GM21367 (cell line): ENCODE measurements around the gene ARHGAP8.
"Not testable (repeated sequence)": the region's sequence is repeated elsewhere in the genome, so short reads cannot be mapped to it uniquely, and the experiment has no call there.

Experiments used
- ATAC-seq: cut with Tn5 transposase; IDR thresholded peaks from one replicate; pipeline ENCODE4 v1.9.1; 2021; ENCODE audit not compliant: unreplicated experiment

ARHGAP8 gene

DNA sequence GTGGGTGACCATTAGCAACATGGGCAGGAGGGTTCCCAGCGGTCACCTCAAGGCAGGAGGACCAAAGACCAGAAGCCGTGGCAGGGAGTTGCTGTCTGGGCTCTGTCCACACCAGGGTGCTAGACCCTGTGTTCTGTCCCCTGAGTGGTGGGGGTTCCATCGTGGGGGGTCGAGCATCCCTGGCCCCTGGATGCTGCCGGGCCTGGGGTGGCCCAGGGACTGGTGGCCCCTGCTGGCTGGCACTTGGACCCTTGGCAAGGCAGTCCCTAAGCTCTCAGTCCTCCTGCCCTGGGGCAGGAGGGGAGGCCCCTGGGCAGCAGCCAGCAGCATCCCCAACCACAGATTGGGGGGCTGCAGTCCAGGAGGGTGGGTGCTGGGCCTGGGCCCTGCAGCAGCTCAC is 13.4 kb upstream of the ARHGAP8 start:
- ATAC-seq = no peak

DNA sequence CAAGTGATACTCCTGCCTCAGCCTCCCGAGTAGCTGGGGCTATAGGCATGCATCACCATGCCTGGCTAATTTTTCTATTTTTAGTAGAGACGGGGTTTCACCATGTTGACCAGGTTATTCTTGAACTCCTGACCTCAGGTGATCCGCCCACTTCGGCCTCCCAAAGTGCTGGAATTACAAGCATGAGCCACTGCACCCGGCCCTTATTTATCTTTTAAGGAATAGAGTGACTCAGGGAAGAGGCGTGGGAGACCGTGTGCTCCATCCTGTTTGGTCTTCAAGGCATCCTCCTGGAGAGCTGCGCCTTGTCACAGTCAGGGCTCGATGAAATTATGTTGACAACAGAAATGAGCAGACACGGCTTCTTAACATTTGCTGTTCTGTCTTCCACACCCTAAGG is 12.7 kb upstream of the ARHGAP8 start:
- ATAC-seq = not testable (repeated sequence)

DNA sequence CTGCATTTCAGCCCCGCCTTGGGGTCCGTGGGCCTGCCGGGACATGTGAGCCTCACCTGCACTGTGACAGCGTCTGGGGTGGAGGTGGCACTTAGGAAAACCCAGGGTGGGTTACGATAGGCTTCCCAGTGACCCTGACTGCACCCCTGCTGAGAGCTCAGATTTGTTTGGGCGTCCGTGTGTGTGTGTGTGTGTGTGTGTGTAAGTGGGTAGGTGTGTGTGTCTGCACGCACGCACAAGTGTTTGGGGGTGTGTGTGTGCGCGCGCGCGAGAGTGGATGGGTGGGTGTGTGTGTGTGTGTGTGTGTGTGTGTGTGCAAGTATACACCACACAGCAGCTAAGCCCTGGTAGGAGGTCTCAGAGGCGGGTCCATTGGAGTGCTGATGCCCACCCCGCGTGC is 12.1 kb upstream of the ARHGAP8 start:
- ATAC-seq = no peak

DNA sequence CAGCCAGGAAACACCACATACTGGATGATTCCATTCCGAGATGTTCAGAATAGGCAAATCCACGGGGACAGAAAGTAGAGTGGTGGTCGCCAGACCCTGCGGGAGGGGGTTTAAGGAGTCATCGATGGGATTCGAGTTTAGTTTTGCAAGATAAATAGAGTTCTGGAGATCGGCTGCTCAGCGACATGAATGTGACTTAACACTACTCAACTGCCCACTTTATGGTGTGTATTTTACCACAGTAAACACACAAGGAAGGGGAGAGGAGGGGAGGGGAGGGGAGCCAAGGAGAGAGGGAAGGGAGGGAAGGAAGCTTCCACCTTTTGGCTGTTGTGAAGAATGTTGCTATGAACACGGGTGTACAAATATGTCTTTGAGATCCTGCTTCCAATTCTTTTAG is 10.4 kb upstream of the ARHGAP8 start:
- no peak for ATAC-seq

DNA sequence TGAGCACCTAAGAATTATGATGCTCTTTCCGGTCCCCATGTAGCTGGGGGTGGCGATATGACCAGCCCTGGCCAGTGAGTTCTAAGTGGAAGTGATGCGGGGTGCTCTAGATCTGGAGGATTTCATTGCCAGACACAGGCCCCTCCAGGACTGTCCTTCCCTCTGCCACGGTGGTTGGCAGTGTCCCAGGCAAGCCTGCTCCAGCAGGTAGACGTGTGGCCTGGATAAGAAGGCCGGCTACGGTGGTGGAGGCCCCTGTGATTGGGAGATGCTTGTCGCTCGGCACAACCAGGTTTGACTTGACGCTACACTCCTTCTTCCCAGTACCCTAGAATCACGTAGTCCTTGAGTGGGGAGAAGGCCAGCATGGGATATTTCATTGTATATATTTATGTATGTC is 9.1 kb upstream of the ARHGAP8 start:
- no peak for ATAC-seq

DNA sequence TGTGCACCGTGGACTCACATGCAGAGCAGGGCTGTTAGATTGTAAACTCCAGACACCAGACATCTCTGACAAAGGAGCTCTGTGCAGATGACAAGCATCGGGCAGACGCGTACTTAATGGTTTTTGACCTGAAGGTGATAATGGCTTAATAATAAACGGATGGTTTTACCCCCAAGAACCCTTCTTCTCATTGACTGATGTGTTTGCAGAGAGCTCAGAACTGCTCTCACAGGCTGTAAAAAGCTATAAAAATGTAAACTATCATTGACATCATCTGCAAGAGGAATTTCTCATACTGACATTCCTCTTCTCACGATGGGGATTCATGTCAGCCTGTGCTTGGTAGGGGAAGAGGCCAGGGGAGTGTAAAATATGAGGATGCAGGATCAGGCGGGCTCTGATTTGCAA is 8.6 kb upstream of the ARHGAP8 start:
- no peak for ATAC-seq

DNA sequence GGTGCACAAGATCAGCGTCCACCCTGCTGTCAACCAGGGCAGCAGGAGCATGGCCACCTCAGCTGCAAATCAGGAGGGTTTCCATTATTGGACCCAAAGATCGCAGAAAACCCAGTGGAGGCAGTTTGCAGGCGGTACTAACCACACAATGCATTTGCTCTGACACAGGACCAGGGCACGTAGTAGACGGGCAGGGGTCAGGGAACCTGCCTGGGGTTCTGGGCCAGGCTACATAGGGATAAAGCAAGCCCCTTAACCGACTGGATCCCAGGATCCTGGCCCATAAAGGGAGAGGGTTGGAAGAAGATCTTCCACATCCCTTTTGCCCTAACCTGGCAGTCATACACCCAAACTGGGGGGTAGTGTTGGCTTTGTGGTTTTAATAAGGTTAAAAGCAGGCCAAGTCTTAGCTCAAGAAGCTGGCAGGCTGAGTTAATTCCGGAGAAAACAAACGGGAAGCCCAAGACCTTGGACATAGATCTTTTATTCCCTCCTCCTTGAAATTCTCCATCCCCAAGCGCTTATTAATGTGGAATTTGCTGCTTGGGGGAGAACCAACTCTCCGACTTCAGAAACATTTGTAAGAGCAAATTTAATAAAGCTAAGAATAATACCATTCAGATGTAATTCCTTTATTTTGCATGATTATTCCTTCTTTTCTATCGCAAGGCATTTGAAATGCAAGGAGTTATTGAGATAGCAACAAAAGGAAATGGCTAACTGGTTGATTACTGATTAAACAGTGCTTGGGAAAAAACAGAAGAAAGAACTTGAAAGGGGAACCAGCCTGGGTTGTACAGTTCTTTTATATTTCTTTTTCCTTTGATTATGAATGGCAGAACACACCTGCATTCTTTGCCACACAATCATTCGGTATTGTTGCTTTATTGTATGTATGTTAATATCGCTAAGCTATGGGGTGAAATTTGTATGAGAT is 6.3 kb upstream of the ARHGAP8 start:
- ATAC-seq = no peak

DNA sequence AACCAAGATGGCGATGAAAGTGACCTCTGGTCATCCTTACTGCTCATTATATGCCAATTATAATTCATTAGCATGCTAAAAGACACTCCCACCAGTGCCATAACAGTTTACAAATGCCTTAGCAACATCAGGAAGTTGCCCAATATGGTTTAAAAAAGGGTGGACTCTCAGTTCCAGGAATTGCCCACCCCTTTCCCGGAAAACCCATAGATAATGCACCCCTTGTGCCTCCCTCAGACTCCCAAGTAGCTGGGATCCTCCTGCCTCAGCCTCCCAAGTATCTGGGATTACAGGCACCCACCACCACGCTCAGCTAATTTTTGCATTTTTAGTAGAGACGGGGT is 4.6 kb upstream of the ARHGAP8 start:
- not testable (repeated sequence) for ATAC-seq

DNA sequence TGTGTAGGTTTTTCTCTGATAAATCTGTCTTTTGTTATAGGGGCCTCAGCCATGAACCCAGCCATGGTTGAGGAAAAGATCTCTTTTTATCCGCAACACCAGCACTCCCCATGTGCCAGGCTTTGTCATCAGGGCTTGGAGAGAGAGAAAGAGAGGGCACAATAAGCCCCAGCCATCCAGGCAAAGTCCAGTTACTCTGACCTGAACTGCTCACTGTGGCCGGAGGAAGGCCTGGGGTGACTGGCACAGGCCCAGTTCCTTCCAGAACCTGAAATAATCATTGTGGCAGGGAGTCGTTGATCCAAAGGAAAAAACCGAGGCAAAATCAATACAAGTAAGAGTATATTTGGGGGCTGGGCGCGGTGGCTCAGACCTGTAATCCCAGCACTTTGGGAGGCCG is 3.9 kb upstream of the ARHGAP8 start:
- ATAC-seq = no peak

DNA sequence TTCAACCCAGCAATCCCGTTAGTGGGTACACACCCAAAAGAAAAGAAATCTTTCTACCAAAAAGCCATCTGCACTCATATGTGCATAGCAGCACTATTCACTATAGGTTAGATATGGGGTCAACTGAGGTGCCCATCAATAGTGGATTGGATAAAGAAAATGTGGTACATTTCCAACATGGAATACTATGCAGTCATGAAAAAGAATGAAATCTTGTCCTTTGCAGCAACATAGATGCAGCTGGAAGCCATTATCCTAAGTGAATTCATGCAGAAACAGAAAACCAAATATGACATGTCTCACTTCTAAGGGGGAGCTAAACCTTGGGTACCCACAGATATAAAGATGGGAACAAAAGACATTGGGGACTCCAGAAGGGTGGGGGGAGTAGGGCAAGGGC is 1.9 kb upstream of the ARHGAP8 start:
- ATAC-seq = no peak

DNA sequence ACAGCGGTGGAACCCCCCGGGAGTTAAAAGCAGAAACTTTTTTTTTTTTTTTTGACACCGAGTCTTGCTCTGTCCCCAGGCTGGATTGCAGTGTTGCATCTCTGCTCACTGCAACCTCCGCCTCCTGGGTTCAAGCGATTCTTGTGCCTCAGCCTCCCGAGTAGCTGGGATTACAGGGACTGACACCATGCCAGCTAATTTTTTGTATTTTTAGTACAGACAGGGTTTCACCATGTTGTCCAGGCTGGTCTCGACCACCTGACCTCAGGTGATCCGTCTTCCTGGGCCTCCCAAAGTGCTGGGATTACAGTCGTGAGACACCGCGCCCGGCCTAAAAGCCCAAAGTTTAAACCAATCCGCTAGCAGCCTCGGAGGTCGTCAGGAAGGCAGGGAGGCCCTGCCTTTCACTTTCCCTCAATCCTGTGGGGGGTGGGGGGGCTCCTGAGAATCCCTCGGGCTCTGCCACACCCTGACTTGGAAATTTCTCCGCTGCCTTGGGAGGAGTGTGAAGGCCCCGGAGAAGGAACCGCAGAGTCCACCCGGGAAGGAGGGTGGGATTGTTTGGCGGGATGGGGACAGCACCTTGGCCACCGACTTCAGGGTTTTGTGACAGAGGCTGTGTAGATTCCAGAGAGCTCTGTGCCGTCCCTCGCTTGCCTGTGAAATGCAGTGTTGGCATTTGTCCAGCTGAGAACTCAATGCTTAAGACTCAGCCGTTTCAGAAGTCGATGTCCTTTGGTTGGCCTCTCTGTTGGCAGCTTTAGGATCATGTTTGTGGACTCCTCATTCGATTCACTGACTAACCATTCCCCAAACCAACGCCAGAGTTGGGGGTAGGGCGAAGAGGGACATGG is 1.0 kb downstream of the ARHGAP8 start:
- ATAC-seq = no peak

DNA sequence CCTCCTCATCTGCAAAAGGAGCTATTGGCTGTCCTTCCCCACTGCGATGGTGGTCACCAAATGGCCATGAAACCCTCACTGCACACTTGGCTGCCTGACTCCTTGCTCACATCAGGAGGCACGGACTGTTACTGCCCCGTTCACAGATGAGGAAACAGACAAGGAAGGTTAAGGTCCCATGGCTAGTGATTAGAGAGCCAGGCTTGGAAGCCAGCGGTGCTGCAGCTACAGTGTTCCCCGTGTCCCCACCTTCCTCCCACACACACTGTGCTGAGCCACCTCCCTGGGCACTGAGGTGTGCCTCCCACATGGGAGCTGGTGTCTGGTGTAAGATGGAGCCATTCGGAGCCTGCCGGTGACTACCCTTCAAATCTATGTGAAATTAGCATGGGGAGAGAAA is 2.6 kb downstream of the ARHGAP8 start:
- ATAC-seq = no peak

DNA sequence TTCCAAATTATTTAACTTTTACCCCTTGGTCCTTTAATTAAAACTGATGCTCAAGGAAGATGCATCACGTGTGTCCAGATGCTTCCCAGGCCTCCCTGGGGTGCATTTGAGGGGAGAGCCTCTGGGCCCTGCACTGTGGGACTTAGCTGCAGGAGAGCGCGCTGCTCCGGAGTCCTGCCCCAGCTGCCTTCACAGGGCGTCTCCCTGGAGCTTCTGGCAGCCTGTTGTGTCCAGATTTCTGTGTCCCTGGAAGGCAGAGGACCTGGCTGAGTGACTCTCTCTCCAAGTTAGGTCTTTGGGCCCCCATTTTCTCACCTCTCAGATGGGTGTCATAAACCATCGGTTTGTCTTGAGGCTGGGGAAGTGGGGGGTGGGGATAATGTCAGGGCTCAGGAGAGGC is 3.0 kb downstream of the ARHGAP8 start:
- no peak for ATAC-seq

DNA sequence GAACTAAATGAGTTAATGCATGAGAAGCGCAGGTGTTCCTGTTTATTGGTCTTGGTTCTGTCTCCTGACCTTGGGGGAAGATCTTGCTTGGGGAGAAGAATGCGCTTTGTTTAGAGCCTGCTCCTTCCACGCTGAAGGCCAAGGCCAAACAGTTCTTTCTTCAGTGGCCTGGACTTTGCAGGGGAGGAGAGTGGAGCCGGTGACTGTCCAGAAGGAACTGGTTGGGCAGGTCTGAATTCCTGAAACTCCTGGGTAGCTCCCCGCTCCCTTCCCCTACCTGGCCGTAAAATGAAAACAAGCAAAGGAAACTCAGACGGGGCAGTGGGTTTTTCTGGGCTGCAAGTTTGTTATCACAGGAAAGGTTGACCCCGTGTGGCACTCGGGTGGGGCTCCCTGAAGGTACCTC is 3.6 kb downstream of the ARHGAP8 start:
- no peak for ATAC-seq

DNA sequence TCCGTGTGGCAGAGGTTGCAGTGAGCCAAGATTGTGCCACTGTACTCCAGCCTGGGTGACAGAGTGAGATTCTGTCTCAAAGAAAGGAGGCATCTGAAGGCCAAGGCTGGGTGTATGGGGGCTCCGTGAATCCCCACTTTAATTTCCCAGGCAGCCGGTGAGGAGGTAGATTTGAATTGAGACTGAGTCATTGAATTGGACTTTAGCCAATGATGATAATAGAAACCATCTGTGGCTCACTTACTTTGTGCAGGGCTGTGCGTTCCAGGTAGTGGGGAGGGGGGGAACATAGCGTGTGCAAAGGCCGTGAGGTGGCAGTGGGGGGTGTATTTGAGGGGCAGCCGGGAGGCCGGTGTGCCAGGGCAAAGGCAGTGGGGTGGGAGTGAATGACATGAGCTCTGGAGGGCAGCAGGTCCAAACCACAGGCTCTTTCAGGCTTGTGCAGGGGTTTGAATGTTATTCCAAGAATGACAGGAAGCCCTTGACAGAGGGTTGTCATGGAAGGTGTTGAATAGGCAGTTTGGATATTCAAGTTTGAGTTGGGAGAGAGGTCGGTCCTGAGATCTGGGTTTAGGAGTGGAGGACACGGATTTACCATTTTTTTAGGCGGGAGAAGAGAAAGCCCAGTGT is 6.1 kb downstream of the ARHGAP8 start:
- no peak for ATAC-seq

DNA sequence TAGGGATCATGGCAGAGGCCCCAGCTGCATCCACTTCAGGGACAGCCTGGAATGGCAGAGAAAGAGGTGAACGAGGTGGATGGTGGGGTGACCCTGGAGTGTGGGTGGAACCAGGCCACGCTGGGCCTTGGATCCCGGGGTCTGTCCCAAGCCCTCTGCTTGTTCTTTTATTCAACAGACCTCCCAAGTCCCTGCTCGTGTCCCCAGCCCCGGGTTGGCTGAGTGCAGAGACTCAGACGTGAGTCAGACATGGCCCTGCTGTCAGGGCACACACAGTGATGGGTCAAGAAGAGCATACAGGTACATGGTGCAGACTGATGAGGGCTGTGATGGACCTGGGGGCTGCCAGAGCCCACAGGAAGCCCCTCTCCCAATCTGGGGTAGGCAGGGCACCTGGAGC is 6.6 kb downstream of the ARHGAP8 start:
- no peak for ATAC-seq

DNA sequence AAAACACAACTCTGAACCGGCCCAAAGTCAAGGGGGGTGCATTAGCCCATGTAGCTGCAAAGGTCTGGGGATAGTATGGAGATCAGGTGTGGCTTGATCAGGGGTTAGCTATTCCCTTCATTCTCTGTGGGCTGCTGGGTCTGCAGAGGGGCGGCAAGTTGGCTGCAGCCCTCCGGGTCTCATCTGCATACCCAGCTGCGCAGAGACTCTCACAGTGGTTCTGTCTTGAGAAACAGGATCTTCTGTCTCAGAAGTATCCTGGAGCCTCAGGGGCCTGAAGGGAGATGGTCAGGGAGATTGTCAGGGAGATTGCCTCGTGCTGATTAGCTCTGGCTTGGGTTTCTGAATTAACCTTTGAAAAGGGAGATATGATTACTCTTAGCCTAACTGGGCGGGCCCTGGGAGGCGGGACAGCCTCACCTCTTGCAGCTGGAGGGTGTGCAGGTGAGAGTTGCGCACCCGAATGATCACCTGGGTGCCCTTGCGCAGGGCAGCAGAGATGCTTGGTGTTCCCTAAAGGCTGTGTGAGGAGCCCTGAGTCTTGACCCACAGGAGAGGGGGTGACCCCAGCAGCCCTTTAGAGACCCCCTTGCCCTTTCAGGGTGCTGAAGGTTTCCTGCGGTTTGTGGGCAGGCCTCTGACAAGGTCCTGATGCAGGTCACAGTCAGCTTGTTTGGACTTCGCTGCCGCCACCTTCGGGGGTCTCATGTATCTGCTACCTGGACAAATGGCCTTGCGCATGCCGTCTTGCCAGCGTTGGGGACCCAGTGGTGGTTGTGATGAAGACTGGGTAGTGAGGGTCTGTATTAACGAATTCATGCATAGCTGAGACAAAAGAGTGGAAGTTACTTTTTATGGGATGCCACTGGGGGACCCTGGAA is 7.3 kb downstream of the ARHGAP8 start:
- ATAC-seq = no peak

DNA sequence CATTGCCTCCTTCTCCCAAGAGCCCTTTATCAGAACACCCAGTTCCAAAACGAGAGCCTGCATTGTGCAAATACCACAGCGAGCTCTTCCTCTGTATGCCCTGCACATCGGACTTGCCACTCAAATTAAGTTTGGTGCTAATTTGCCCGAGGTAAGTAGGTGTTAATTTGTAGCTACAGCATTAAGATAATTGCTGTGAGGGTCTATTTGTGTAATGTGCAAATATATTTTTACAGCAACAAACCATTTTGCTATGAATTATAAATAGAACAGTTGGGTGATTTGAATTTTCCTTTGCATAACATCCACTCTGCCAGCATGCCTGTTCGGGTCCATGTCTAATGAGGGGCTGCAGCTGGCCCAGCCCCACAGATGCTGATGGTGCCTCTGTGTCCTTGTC is 8.1 kb downstream of the ARHGAP8 start:
- no peak for ATAC-seq

DNA sequence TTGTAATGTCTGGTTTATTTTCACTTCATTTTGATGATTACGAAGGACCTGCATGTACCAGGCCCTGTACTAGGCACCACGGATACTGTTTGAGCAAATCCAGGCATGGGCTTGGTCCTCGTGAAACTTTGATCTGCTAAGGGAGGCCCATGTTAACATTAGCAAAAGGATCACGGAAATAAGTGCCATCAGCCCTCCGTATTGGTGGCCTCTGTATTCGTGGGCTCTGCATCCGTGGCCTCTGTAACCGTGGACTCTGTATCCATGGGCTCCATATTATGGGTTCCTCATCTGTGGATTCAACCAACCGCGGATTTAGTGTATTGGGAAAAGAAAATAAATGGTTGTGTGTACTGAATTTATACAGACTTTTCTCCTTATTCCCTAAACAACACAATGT is 8.7 kb downstream of the ARHGAP8 start:
- ATAC-seq = no peak

DNA sequence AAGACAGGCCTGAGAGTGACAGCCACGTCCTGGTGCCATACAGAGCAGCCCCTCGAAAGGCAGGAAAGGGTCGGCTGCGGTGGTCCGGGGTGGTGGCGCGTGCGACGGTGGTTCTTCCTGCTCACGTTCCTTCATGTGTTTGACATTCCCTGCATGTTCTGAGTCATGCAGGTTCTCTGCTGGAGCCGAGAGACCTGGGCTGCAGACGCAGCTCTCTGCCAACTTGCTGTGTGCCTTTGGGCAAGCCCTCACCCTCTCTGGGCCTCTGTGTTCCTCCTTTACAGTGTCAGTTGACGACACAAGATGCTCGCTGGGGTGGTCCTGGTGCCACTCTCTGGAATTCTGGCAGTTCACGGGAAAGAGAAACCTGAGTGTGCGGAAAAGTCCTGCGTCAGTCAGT is 12.0 kb downstream of the ARHGAP8 start:
- ATAC-seq = no peak

DNA sequence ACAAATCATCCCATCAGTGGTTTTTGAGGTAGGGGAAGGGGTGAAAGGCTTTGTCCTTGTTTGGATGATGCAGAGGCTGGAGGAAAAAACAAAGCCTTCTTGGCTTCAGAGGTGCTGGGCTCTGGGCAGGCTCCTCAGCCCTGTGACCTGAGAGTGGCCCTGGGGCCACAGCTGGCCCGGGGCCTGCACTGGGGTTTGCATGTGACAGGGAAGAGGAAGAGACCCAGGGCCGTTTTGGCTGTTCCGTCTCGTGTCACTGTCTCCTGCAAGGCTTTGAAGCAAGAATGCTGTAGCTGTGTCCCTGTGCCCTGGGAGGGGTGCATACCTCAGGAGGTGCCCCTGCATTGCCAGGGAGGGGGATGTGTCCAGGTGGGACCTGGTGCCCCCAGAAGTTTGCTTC is 12.6 kb downstream of the ARHGAP8 start:
- ATAC-seq = no peak
